GM12878 (cell line): Measurements from ENCODE around the gene SLC25A44. TPM values are rescaled to one million over a fixed set of nuclear protein-coding genes. Genes with fewer than 3 reads are reported as not detected.

Experiments used
- ATAC-seq: fragments of 200-7000 bp; cut with Tn5 transposase; 3 replicates; pipeline ENCODE4 v1.9.1; 2020; ENCODE audit warnings: mild to moderate bottlenecking, moderate library complexity
- BruUV-seq: library from RNA; stranded (reverse); fragments of 400-500 nt; replicated peaks from 2 replicates; lab custom pipeline; 2021; lab: Mats Ljungman, UMichigan
- CTCF ChIA-PET: fragments of 300-600 bp; sonication (Branson Sonifier 250); formaldehyde crosslinking; extraction: SDS; loops from one replicate; lab custom pipeline; 2021; ENCODE audit warnings: inconsistent platforms; lab: Yijun Ruan, JAX
- POLR2A ChIA-PET: fragments of 350-600 bp; formaldehyde crosslinking; extraction: SDS; loops from one replicate; lab custom pipeline; 2021; ENCODE audit warnings: inconsistent platforms; lab: Charles Lee
- RAD21 ChIA-PET: fragments of 300-600 bp; sonication (Branson Sonifier 250); formaldehyde crosslinking; loops from one replicate; lab custom pipeline; 2023; ENCODE audit warnings: antibody characterized with exemption; ENCODE audit not compliant: unreplicated experiment; lab: Charles Lee
- SMC1A ChIA-PET: fragments of 300-600 bp; sonication (Branson Sonifier 250); formaldehyde crosslinking; loops from one replicate; lab custom pipeline; 2023; ENCODE audit not compliant: unreplicated experiment, uncharacterized antibody; lab: Charles Lee
- DNase-seq: peaks from one replicate; pipeline ENCODE4 v3.0.0-alpha.2; 2011; ENCODE audit warnings: low read depth, low spot score
- FAIRE-seq: peaks from 3 replicates; lab custom pipeline; 2011; peaks lifted over from hg19 to GRCh38; lab: Jason Lieb, UNC
- H2AFZ ChIP-seq: 2 replicates; pipeline ENCODE4 v1.6.0; 2011; ENCODE audit warnings: low read depth, low read length, control low read depth; ENCODE audit not compliant: control insufficient read depth
- H3K27ac ChIP-seq: 2 replicates; pipeline ENCODE4 v1.5.1; 2011; ENCODE audit warnings: control low read depth; ENCODE audit not compliant: control insufficient read depth, insufficient read depth
- H3K27me3 ChIP-seq, 2 experiments: replicated peaks in 1 of 2; 2 replicates each; pipeline versions ENCODE4 v1.6.0 to v1.6.1; 2011; ENCODE audit warnings: low read length in 1 of 2; ENCODE audit not compliant: control insufficient read depth in 2 of 2, insufficient read depth in 2 of 2
- H3K36me3 ChIP-seq, 2 experiments: 2 replicates each; pipeline ENCODE4 v1.5.1; 2011; ENCODE audit warnings: low read length in 1 of 2; ENCODE audit not compliant: control insufficient read depth in 2 of 2, insufficient read depth in 2 of 2
- H3K4me1 ChIP-seq: 2 replicates; pipeline ENCODE4 v1.6.1; 2011; ENCODE audit warnings: mild to moderate bottlenecking, low read length, moderate library complexity, mixed read lengths; ENCODE audit not compliant: control insufficient read depth, insufficient read depth
- H3K4me2 ChIP-seq: 2 replicates; pipeline ENCODE4 v1.6.0; 2011; ENCODE audit warnings: control low read depth; ENCODE audit not compliant: control insufficient read depth, insufficient read depth
- H3K4me3 ChIP-seq: fragments of 200-600 bp; sonication (generic); 2 replicates; pipeline ENCODE4 v1.5.1; 2016
- H3K79me2 ChIP-seq: 2 replicates; pipeline ENCODE4 v1.6.0; 2011; ENCODE audit warnings: low read length; ENCODE audit not compliant: control insufficient read depth, insufficient read depth
- H3K9ac ChIP-seq: 2 replicates; pipeline ENCODE4 v1.8.0; 2011; ENCODE audit warnings: low read length, control low read depth, mixed read lengths; ENCODE audit not compliant: control insufficient read depth, insufficient read depth
- H3K9me3 ChIP-seq: replicated peaks from 3 replicates; pipeline ENCODE4 v1.5.1; 2011; ENCODE audit warnings: mild to moderate bottlenecking, low read length; ENCODE audit not compliant: control insufficient read depth, insufficient read depth
- H4K20me1 ChIP-seq: 2 replicates; pipeline ENCODE4 v1.6.0; 2011; ENCODE audit not compliant: control insufficient read depth, insufficient read depth
- BCL3 ChIP-seq: IDR thresholded peaks from 2 replicates; pipeline ENCODE4 v1.6.1; 2011; ENCODE audit warnings: borderline replicate concordance, low read depth, mild to moderate bottlenecking, moderate library complexity, low read length; ENCODE audit not compliant: insufficient read depth, poor library complexity, severe bottlenecking
- HDAC2 ChIP-seq: fragments of 200-600 bp; sonication (generic); IDR thresholded peaks from 2 replicates; pipeline ENCODE4 v1.6.1; 2017
- JUNB ChIP-seq: IDR thresholded peaks from 2 replicates; pipeline ENCODE4 v1.6.1; 2016; ENCODE audit warnings: antibody characterized with exemption, mild to moderate bottlenecking
- MLLT1 ChIP-seq: fragments of 450-650 bp; IDR thresholded peaks from 2 replicates; pipeline ENCODE4 v1.6.1; 2016; ENCODE audit warnings: mild to moderate bottlenecking
- MTA3 ChIP-seq: IDR thresholded peaks from 2 replicates; pipeline ENCODE4 v1.6.1; 2012; ENCODE audit warnings: low read length, inconsistent platforms, borderline replicate concordance
- RELA ChIP-seq: fragments of 450-650 bp; IDR thresholded peaks from 2 replicates; pipeline ENCODE4 v1.8.0; 2014; ENCODE audit warnings: borderline replicate concordance; ENCODE audit not compliant: partially characterized antibody
- REST ChIP-seq: IDR thresholded peaks from 2 replicates; pipeline ENCODE4 v1.6.1; 2012; ENCODE audit warnings: mild to moderate bottlenecking, low read depth, low read length
- SKIL ChIP-seq: fragments of 450-650 bp; IDR thresholded peaks from 2 replicates; pipeline ENCODE4 v1.6.1; 2017; ENCODE audit warnings: mild to moderate bottlenecking, low read depth, inconsistent platforms; ENCODE audit not compliant: poor library complexity, severe bottlenecking
- TARDBP ChIP-seq: IDR thresholded peaks from 2 replicates; pipeline ENCODE4 v1.6.1; 2016; ENCODE audit warnings: borderline replicate concordance
- USF2 ChIP-seq: IDR thresholded peaks from 2 replicates; pipeline ENCODE4 v1.6.1; 2011; ENCODE audit warnings: low read depth, low read length, improper control_type of control experiment, borderline replicate concordance
- ZNF207 ChIP-seq: fragments of 450-650 bp; IDR thresholded peaks from 2 replicates; pipeline ENCODE4 v1.6.1; 2014; ENCODE audit warnings: antibody characterized with exemption, mild to moderate bottlenecking, borderline replicate concordance
- WGBS: methylation state at CpG from one replicate; pipeline ENCODE4 v1.1.6; 2016; ENCODE audit warnings: low lambda C conversion rate; ENCODE audit not compliant: insufficient replicate concordance, insufficient coverage; ENCODE audit errors: missing lambda C conversion rate; 5-methylcytosine and 5-hydroxymethylcytosine counted together
- in situ Hi-C: fragments of 300-500 bp; cut with MboI; formaldehyde crosslinking; loops from 9 replicates; pipeline ENCODE4 v1.14.3; 2018; ENCODE audit warnings: mixed read lengths
- intact Hi-C: fragments of 100-400 bp; cut with micrococcal nuclease; formaldehyde crosslinking; loops from one replicate; pipeline ENCODE4 v1.14.2; 2022; ENCODE audit not compliant: unreplicated experiment
- polyA plus RNA-seq, 11 experiments: library from polyadenylated mRNA; depleted of rRNA in 4 of 11; unstranded in 6 of 11; stranded (reverse) in 5 of 11; fragments of >200 nt; fragmentation: Nextera tagmentation in 4 of 11; fragmentation: Illumina TruSeq in 1 of 11; extraction: Ambion mirVana in 4 of 11; extraction: Trizol in 1 of 11; gene quantifications; 1 replicate in 1 of 11; 2 replicates in 10 of 11; pipeline versions ENCODE4 v1.2.1 to v1.2.3, GENCODE V29; 2011 to 2016; ENCODE audit warnings: inconsistent platforms in 2 of 11, missing spikeins in 2 of 11, low read depth in 1 of 11
- total RNA-seq, 4 experiments: library from RNA; depleted of rRNA in 3 of 4; stranded (reverse); fragments of >200 nt in 3 of 4; fragmentation: Illumina TruSeq in 1 of 4; extraction: Trizol in 1 of 4; gene quantifications; 2 replicates each; pipeline versions ENCODE4 v1.2.1 to v1.2.3, GENCODE V29; 2013 to 2021

Gene SLC25A44
- total and polyA plus RNA-seq, 10 of the 15 experiments (the other 5 are each of a cell fraction or from before 2014, with no cell fraction given): 7.1 to 43.3 (median 30.4) TPM

GRCh38 chr1:156172696-156173470 lies 21.0 kb upstream of the SLC25A44 start:
- Histone ChIP-seq H3K4me3 (no peak overlapping the region), H3K4me1 (no peaks in the 10 kb centered on the region; the same call in 1 of the 2 replicates), H4K20me1 (no peaks in the 10 kb centered on the region), H3K4me2 (no peak overlapping the region), H3K9ac (no peak overlapping the region), H3K79me2 (no peaks in the 10 kb centered on the region), H3K27ac (no peak overlapping the region), H2AFZ (no peak overlapping the region), H3K36me3 (peaks cover 6 to 24% of the 10 kb centered on the region in 2 experiments), H3K27me3 (no peaks in the 10 kb centered on the region), H3K9me3 (no peaks in the 10 kb centered on the region)
- DNase-seq (no peak), ATAC-seq (no peak), FAIRE-seq (no peak)
- ChIA-PET CTCF (no interaction called here), SMC1A (interaction anchor here (1.4 kb wide), 1 partner anchor 43 kb away, joined by 3 read pairs; no protein-coding TSS in a partner anchor), POLR2A (interaction anchor here (3.2 kb wide), 1 partner anchor 13 kb away, joined by 10 read pairs; no protein-coding TSS in a partner anchor), RAD21 (interaction anchor here (0.6 to 1.1 kb wide), 2 partner anchors 8 to 16 kb away, joined by 3 read pairs; no protein-coding TSS in a partner anchor)
- intact Hi-C loops: no loop called here
- 85% methylated on average over 9 of the region's 9 CpGs for WGBS
- no TSS peak for BruUV-seq
- in situ Hi-C loops: no loop called here
- TF ChIP-seq MTA3 (no peak), REST (no peak), JUNB (no peak), MLLT1 (no peak), BCL3 (no peak), HDAC2 (no peak), RELA (no peak), USF2 (no peak), SKIL (no peak), ZNF207 (no peak), TARDBP (no peak)
